NCI-H524 treated with DMSO at 0.1 percent for 48 hours (cell line): ENCODE measurements around the gene POU2F1.
"Not testable (repeated sequence)": the region's sequence is repeated elsewhere in the genome, so short reads cannot be mapped to it uniquely, and the experiment has no call there.

ENCODE experiments used
- DNase-seq: peaks from one replicate; lab custom pipeline; 2025; lab: John Stamatoyannopoulos, UW

The POU2F1 gene

GRCh38 chr1:167314671-167315070, 94.0 kb downstream of the POU2F1 start:
- no peak for DNase-seq

GRCh38 chr1:167317463-167317862, 96.8 kb downstream of the POU2F1 start:
- DNase-seq: no peak

- DNase-seq: not testable (repeated sequence)
These were observed 98.5 kb downstream of the POU2F1 start for GRCh38 chr1:167319206-167319605.

GRCh38 chr1:167322483-167322882, 101.8 kb downstream of the POU2F1 start:
- DNase-seq: no peak

- DNase-seq: no peak
These were observed 104.5 kb downstream of the POU2F1 start for GRCh38 chr1:167325151-167325550.

GRCh38 chr1:167328306-167328815, 107.7 kb downstream of the POU2F1 start:
- peak; percentile 44 for DNase-seq

- DNase-seq: peak; percentile 2
These were observed 108.3 kb downstream of the POU2F1 start for GRCh38 chr1:167328816-167329483.

GRCh38 chr1:167330601-167331293, 110.1 kb downstream of the POU2F1 start:
- DNase-seq: no peak

- no peak for DNase-seq
These were observed 111.0 kb downstream of the POU2F1 start for GRCh38 chr1:167331650-167332049.

- DNase-seq: no peak
These were observed 111.8 kb downstream of the POU2F1 start for GRCh38 chr1:167332503-167332902.

GRCh38 chr1:167333124-167333523, 112.4 kb downstream of the POU2F1 start:
- no peak for DNase-seq

- DNase-seq: no peak
These were observed 113.0 kb downstream of the POU2F1 start for GRCh38 chr1:167333703-167334102.

GRCh38 chr1:167339405-167339804, 118.7 kb downstream of the POU2F1 start:
- DNase-seq: no peak

GRCh38 chr1:167342846-167343245, 122.2 kb downstream of the POU2F1 start:
- no peak for DNase-seq

- DNase-seq: no peak
These were observed 123.4 kb downstream of the POU2F1 start for GRCh38 chr1:167344112-167344511.

- DNase-seq: no peak
These were observed 124.1 kb downstream of the POU2F1 start for GRCh38 chr1:167344615-167345385.

GRCh38 chr1:167345386-167345733, 124.7 kb downstream of the POU2F1 start:
- no peak for DNase-seq

GRCh38 chr1:167357305-167357704, 136.6 kb downstream of the POU2F1 start:
- DNase-seq: no peak

GRCh38 chr1:167359295-167359694, 138.6 kb downstream of the POU2F1 start:
- no peak for DNase-seq

GRCh38 chr1:167360120-167360519, 139.4 kb downstream of the POU2F1 start:
- DNase-seq: no peak

- no peak for DNase-seq
These were observed 142.0 kb downstream of the POU2F1 start for GRCh38 chr1:167362638-167363037.

GRCh38 chr1:167364826-167365225, 144.1 kb downstream of the POU2F1 start:
- DNase-seq: no peak

GRCh38 chr1:167365360-167365759, 144.7 kb downstream of the POU2F1 start:
- DNase-seq: no peak
